ENCODE data around the gene MAP3K2.
"Not testable (repeated sequence)": the region's sequence is repeated elsewhere in the genome, so short reads cannot be mapped to it uniquely, and the experiment has no call there.

The MAP3K2 gene

DNA sequence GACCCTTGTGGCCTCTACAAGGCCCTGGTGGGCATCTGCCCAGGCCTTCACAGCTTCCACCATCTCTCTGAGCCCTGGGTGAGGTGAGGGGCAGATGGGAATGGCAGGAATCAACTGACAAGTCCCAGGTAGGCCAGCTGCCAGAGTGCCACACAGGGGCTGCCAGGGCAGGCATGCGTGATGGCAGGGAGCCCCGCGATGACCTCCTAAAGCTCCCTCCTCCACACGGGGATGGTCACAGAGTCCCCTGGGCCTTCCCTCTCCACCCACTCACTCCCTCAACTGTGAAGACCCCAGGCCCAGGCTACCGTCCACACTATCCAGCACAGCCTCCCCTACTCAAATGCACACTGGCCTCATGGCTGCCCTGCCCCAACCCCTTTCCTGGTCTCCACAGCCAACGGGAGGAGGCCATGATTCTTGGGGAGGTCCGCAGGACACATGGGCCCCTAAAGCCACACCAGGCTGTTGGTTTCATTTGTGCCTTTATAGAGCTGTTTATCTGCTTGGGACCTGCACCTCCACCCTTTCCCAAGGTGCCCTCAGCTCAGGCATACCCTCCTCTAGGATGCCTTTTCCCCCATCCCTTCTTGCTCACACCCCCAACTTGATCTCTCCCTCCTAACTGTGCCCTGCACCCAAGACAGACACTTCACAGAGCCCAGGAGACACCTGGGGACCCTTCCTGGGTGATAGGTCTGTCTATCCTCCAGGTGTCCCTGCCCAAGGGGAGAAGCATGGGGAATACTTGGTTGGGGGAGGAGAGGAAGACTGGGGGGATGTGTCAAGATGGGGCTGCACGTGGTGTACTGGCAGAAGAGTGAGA lies 32.5 kb upstream of the MAP3K2 start:
- DNase-seq = no peak

DNA sequence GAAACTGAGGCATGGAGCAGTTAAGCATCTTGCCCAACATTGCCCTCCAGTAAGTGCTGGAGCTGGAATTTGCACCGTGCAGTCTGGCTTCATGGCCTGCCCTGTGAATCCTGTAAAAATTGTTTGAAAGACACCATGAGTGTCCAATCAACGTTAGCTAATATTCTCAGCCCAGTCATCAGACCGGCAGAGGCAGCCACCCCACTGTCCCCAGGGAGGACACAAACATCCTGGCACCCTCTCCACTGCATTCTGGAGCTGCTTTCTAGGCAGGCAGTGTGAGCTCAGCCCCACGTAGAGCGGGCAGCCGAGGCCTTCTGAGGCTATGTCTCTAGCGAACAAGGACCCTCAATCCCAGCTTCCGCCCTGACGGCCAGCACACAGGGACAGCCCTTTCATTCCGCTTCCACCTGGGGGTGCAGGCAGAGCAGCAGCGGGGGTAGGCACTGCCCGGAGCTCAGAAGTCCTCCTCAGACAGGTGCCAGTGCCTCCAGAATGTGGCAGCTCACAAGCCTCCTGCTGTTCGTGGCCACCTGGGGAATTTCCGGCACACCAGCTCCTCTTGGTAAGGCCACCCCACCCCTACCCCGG lies 31.8 kb upstream of the MAP3K2 start:
- DNase-seq = no peak

GRCh38 chr2:127419112-127419430 lies 31.3 kb upstream of the MAP3K2 start:
- DNase-seq = no peak

DNA sequence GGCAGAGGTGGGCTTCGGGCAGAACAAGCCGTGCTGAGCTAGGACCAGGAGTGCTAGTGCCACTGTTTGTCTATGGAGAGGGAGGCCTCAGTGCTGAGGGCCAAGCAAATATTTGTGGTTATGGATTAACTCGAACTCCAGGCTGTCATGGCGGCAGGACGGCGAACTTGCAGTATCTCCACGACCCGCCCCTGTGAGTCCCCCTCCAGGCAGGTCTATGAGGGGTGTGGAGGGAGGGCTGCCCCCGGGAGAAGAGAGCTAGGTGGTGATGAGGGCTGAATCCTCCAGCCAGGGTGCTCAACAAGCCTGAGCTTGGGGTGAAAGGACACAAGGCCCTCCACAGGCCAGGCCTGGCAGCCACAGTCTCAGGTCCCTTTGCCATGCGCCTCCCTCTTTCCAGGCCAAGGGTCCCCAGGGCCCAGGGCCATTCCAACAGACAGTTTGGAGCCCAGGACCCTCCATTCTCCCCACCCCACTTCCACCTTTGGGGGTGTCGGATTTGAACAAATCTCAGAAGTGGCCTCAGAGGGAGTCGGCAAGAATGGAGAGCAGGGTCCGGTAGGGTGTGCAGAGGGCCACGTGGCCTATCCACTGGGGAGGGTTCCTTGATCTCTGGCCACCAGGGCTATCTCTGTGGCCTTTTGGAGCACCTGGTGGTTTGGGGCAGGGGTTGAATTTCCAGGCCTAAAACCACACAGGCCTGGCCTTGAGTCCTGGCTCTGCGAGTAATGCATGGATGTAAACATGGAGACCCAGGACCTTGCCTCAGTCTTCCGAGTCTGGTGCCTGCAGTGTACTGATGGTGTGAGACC lies 30.7 kb upstream of the MAP3K2 start, which contains the start of gene PROC:
Gene PROC (plus strand): TSS at position 128 of the 812 bp plus-strand sequence. CDS start 1,516 bp downstream, outside the sequence.
- DNase-seq = no peak

DNA sequence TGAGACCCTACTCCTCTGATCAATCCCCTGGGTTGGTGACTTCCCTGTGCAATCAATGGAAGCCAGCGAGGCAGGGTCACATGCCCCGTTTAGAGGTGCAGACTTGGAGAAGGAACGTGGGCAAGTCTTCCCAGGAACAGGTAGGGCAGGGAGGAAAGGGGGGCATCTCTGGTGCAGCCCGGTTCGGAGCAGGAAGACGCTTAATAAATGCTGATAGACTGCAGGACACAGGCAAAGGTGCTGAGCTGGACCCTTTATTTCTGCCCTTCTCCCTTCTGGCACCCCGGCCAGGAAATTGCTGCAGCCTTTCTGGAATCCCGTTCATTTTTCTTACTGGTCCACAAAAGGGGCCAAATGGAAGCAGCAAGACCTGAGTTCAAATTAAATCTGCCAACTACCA lies 29.6 kb upstream of the MAP3K2 start:
- no peak for DNase-seq

GRCh38 chr2:127416506-127417001 lies 28.8 kb upstream of the MAP3K2 start:
- DNase-seq = no peak

DNA sequence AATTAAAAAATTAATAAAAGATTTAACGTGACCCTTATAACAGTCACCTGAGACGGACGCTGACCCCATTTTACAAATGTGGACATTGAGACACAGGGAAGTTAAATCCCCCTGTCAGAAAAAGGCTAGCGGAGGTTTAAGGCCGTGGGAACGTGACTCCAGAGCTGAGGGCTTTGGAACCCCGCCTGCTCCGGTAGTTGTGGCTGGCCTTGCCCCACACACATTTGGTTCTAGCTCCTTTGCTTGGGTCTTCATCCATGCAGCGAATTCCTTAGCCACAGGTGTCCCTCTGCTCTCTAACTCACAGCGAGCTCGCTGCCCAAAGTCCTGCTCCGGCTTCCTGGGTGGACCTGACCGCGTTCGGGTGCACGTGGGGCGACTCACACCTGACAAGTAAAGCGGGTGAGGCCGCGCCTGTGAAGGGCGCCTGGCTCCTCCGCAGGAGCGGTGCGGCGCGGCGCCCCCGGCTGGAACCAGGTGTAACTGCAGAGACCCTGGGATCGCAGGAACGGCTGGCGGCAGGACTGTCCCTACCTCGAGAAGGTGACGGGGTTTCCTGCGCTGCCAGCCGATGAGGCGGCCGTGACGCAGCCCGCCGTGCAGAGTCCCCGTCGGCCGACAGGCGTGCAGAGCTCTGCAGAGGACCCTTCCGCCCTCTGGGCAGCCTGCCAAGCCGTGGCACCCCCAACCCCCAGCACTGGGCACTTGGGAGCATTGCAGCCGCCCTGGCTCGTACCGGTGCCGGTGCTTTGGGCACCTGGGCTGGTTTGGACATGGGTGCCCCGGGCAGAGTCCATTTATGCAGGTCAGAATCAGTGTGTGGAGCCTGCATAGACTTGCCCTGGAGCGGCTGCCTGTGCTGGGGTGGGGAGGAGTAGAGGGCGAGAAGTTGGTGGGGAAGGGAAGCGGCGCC lies 28.1 kb upstream of the MAP3K2 start:
- peak; percentile 31 for DNase-seq

DNA sequence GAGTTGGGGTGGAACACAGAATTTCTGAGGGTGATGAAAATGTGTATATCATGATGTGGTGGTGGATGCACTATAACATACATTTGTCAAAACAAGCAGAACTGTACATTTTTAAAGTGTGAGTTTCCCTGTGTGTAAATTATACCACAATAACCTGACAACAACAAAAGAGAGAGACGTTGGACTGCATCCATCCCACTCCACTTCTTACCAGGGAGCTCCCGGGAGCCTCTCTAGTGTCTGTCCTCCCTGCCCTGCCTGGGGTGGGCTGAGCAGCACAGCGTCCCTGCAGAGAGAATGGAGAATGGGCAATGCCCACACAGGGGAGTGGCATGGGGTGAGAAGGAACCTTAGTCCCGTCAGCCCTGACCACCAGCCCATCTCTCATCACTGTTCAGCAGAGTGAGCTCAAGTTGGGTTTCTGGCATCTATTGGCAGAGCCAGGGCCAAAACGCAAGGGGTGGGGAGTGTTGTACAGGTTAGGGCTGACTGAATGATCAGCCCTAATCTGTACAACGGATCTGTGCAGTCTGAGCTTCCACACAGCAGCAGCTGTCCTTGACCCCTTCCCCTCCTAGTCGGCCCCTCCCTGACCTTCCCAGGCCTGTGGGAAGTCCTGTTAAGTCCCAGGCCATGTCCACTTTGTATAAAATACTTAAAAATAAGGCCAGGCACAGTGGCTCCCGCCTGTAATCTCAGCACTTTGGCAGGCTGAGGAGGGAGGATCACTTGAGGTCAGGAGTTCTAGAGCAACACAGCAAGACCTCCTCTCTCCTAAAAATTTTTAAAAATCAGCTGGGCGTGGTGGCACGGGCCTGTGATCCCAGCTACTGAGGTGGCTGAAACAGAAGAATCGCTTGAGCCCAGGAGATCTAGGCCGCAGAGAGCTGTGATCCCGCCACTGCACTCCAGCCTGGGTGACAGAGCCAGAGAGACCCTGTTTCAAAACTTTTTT lies 27.1 kb upstream of the MAP3K2 start:
- no peak for DNase-seq

DNA sequence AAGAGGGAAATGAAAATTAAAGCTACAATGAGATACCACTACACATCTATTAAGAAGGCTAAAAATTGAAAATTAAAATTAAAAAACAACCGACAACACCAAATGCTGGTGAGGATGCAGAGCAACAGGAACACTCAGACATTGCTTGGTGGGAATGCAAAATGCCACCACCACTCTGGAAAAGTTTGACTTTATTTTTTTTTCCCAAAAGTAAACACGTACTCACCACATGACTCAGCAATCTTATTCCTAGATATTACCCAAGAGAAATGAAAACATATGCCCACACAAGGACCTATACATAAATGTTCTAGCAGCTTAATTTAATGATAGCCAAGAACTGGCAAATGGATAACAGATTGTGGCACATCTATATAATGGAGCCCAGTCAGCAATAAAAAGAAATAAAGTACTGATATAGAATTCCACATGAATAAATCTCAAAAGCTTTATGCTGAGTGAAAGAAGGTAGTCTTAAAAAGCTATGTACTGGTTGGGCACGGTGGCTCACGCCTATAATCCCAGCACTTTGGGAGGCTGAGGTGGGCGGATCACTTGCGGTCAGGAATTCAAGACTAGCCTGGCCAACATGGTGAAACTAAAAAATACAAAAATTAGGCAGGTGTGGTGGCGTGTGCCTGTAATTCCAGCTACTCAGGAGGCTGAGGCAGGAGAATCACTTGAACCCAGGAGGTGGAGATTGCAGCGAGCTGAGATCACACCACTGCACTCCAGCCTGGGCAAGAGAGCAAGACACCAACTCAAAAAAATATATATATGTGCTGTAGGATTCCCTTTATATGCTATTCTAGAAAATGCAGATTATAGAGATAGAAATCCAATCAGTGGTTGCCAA lies 26.2 kb upstream of the MAP3K2 start:
- DNase-seq = no peak

DNA sequence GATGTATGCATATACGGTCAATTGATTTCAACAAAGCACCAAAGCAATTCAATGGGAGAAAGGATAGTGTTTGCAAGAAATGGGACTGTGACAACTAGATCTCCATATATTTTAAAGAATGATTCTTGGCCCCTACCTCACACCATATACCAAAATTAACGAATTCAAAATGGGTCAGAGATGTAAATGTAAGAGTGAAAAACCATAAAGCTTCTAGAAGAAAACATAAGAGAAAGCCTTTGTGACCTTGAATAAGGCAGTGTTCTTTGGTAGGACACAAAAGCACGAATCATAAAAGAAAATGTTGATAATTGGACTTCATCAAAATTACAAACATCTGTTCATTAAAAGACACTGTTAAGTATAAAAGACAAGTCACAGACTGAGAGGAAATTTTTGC lies 25.4 kb upstream of the MAP3K2 start:
- DNase-seq = no peak

DNA sequence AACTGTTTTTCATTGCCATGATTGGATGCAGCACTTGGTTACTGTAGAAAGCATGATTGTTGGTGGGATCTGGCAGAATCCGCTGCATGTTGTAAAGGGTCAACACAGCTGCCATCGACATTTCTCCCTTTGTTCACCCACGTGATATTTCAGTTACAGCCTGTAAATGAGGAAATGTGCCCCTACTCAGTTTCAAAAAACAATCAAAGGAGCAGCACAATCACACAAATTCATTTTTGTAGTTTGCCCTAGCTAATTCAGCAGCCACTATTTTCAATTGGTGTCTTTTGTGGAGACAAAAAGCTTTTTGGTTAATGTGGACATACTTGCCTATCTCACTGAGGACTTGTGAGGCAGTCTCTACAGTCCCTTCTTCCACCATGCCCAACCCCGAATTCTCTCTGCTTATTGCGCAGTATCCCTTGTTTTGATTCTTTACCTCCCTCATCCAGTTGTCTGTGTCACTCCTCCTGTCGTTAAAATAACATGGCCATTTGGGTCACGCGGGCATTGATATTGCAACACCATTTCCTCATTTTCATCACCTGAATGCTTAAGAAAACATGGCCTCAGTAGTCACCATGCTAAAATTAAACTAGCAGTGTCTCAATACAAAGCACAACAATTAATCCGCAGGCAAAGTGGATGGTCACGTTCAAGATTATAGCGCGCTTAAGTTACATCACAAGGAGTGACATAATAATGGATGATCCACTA lies 24.0 kb upstream of the MAP3K2 start:
- no peak for DNase-seq

DNA sequence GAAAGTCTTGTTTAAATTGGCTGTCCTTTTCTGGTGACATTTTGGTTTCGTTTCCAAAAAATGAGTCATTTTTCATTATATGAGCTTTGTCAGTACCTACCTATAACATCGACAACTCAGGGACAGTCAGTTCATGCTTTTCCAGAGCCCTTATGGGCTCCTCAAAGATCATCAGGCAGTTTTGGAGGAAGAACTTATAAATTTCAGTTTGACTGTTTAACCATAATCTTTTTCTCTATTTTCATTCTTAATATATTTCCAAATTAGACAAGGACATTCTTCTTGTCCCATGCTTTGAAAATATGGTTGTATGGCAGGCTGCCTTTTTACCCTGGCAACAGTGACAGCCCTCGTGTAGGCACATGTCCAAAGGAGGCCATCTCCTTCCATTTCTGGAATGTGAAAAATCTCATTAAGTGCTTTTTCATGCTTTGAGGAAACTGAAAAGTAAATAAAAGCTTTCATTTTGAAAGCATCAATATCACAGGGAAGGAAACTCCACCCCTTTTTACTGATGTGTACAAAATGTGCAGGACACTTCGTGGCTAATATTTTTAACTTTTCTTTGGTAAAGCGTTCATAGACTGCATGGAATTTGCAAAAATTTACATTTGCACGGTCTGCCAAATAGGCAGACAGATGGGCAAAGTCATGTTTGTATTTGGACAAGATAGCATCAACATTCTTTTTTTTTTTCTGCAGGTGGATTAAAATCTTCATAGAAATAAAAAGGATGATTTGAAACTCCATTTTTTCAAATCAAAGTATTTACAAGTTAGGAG lies 23.3 kb upstream of the MAP3K2 start:
- no peak for DNase-seq

- not testable (repeated sequence) for DNase-seq
Measured at GRCh38 chr2:127409716-127410115, 21.9 kb upstream of the MAP3K2 start.

- no peak for DNase-seq
Measured at GRCh38 chr2:127408807-127409099, 21.0 kb upstream of the MAP3K2 start.

DNA sequence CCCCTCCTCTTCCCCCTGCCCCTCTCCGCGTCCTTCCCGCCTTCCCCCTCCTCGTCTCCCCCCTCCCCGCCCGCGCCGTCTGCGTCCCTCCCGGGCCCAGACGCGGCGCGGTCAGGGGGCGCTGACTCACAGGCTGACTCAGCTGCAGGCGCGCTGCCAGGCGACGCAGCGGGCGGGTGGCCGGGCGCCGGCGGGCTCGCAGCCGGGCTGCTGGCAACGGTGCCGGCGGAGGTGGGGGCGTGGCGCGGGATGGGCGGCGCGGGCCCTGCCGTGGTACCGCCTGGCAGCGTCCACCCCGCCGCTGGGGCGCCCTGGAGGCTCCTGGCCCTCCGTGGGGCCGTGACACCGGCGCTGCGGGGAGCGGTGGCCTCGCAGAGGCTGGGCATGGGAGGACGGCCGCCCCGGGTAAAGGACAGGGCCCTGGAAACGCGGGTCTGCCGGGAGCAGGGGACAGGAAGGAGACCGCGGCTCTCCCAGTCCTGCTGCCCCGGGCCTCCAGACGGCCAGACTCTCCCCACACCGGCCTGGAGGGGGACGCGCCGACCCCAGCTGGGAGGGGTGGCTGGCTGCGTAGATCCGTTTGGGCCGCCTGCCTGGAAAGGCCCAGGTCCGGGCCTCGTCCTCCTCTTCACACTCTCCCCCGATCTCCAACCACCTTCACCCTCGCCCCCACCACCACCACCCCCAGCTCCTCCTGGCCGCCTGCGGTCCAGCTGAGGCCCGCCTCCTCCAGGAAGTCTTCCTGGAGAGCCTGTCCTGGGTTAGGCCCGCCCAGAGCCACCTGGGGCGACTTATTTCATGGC lies 20.4 kb upstream of the MAP3K2 start:
- DNase-seq = peak; percentile 93

- no peak for DNase-seq
Measured at GRCh38 chr2:127407661-127408003, 19.9 kb upstream of the MAP3K2 start.

GRCh38 chr2:127407091-127407490 lies 19.3 kb upstream of the MAP3K2 start:
- DNase-seq = no peak

GRCh38 chr2:127406454-127406853 lies 18.7 kb upstream of the MAP3K2 start:
- DNase-seq = no peak

Data from COR-L47 (cell line).